ENCODE data around the gene TRMU.

DNA sequence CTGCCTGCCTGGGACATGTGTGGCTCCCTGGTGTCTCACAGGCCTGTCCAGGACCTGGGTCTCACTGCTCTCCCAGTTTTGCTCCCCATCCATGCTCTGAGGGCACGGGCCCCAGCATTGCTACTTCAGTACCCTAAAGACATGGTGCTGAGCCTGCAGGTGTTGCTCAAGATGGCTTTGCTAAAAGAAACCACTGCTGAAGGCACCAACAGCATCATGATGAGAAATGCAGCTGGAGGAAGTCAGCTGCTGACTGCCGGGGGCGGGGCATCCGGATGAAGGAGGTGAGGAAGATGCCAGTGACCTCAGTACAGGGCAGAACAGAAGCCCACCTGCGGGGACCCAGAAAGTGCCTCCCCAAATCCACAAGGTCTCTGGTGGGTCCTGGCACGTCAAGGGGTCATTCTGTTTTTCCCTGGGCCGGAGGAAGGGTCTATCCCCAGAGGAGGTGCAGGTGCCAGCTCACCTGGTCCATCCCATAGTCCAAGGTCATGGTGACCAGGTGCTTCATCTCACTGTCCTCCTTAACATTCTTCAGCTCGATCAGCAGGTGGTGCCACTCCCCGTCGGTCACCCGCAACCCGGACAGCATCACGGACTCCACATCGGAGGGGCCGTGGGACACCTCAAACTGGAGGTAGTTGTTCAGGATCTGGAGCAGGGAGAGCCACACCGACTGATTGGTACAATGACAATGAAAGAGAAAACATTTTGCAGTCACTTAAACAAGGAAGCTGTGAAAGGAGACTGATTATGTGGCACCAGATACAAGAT is 63.9 kb downstream of the TRMU start:
- TF ChIP-seq POLR2A (IDR thresholded peaks at IDR 0.05): no peak
- TF ChIP-seq, protein P1, sequence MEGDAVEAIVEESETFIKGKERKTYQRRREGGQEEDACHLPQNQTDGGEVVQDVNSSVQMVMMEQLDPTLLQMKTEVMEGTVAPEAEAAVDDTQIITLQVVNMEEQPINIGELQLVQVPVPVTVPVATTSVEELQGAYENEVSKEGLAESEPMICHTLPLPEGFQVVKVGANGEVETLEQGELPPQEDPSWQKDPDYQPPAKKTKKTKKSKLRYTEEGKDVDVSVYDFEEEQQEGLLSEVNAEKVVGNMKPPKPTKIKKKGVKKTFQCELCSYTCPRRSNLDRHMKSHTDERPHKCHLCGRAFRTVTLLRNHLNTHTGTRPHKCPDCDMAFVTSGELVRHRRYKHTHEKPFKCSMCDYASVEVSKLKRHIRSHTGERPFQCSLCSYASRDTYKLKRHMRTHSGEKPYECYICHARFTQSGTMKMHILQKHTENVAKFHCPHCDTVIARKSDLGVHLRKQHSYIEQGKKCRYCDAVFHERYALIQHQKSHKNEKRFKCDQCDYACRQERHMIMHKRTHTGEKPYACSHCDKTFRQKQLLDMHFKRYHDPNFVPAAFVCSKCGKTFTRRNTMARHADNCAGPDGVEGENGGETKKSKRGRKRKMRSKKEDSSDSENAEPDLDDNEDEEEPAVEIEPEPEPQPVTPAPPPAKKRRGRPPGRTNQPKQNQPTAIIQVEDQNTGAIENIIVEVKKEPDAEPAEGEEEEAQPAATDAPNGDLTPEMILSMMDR (IDR thresholded peaks at IDR 0.05): no peak
